GM18526 (cell line): Measurements from ENCODE around the gene SYNE1.

Source experiments
- POLR2A ChIP-seq: IDR thresholded peaks from 3 replicates; pipeline ENCODE4 v1.6.1; 2011; ENCODE audit not compliant: insufficient read length; ENCODE audit errors: extremely low read depth

Gene SYNE1

GRCh38 chr6:152170702-152171667, 466.2 kb downstream of the SYNE1 start:
- no peak for TF ChIP-seq POLR2A

- TF ChIP-seq POLR2A: no peak
Observed at GRCh38 chr6:152170313-152170701, 466.9 kb downstream of the SYNE1 start.

GRCh38 chr6:152167641-152168603, 469.2 kb downstream of the SYNE1 start:
- TF ChIP-seq POLR2A: no peak

- TF ChIP-seq POLR2A: no peak
Observed at GRCh38 chr6:152166897-152167296, 470.3 kb downstream of the SYNE1 start.

- no peak for TF ChIP-seq POLR2A
Observed at GRCh38 chr6:152166497-152166896, 470.7 kb downstream of the SYNE1 start.

GRCh38 chr6:152164957-152165356, 472.2 kb downstream of the SYNE1 start:
- TF ChIP-seq POLR2A: no peak

- no peak for TF ChIP-seq POLR2A
Observed at GRCh38 chr6:152161501-152161900, 475.7 kb downstream of the SYNE1 start.

GRCh38 chr6:152160346-152160745, 476.8 kb downstream of the SYNE1 start:
- TF ChIP-seq POLR2A: no peak

GRCh38 chr6:152155792-152156191, 481.4 kb downstream of the SYNE1 start:
- no peak for TF ChIP-seq POLR2A

- no peak for TF ChIP-seq POLR2A
Observed at GRCh38 chr6:152154559-152155356, 482.4 kb downstream of the SYNE1 start.

- no peak for TF ChIP-seq POLR2A
Observed at GRCh38 chr6:152151920-152152319, 485.2 kb downstream of the SYNE1 start.

- no peak for TF ChIP-seq POLR2A
Observed at GRCh38 chr6:152150196-152150595, 487.0 kb downstream of the SYNE1 start.

GRCh38 chr6:152148412-152148811, 488.8 kb downstream of the SYNE1 start:
- no peak for TF ChIP-seq POLR2A

- no peak for TF ChIP-seq POLR2A
Observed at GRCh38 chr6:152147269-152147668, 489.9 kb downstream of the SYNE1 start.

GRCh38 chr6:152146385-152146784, 490.8 kb downstream of the SYNE1 start:
- no peak for TF ChIP-seq POLR2A

GRCh38 chr6:152143359-152143758, 493.8 kb downstream of the SYNE1 start:
- TF ChIP-seq POLR2A: no peak
